GM21619 (cell line): ENCODE data around the gene PLK1.
"Not testable (repeated sequence)": the region's sequence is repeated elsewhere in the genome, so short reads cannot be mapped to it uniquely, and the experiment has no call there.

ENCODE experiments used
- ATAC-seq: cut with Tn5 transposase; IDR thresholded peaks from one replicate; pipeline ENCODE4 v1.9.1; 2021; ENCODE audit not compliant: unreplicated experiment

PLK1 gene

GRCh38 chr16:23706439-23706838, 27.8 kb downstream of the PLK1 start:
- ATAC-seq: no peak

- ATAC-seq: no peak
These were observed 30.8 kb downstream of the PLK1 start for GRCh38 chr16:23709536-23709935.

- ATAC-seq: no peak
These were observed 31.3 kb downstream of the PLK1 start for GRCh38 chr16:23710008-23710407.

GRCh38 chr16:23710504-23710903, 31.8 kb downstream of the PLK1 start:
- ATAC-seq: no peak

- no peak for ATAC-seq
These were observed 33.1 kb downstream of the PLK1 start for GRCh38 chr16:23711785-23712184.

GRCh38 chr16:23712976-23713375, 34.3 kb downstream of the PLK1 start, which contains the start of gene ERN2:
Gene ERN2, minus strand, starts transcription at chr16:23713222. Its CDS starts 35 bp downstream, at chr16:23713187.
- ATAC-seq: no peak

GRCh38 chr16:23716484-23716883, 37.8 kb downstream of the PLK1 start:
- ATAC-seq: no peak

GRCh38 chr16:23722613-23723240, 44.0 kb downstream of the PLK1 start:
- ATAC-seq: not testable (repeated sequence)

- ATAC-seq: no peak
These were observed 45.6 kb downstream of the PLK1 start for GRCh38 chr16:23724096-23724784.

GRCh38 chr16:23724785-23725131, 46.1 kb downstream of the PLK1 start:
- ATAC-seq: no peak

- no peak for ATAC-seq
These were observed 48.0 kb downstream of the PLK1 start for GRCh38 chr16:23726710-23727109.

- no peak for ATAC-seq
These were observed 49.4 kb downstream of the PLK1 start for GRCh38 chr16:23728112-23728477.

- ATAC-seq: no peak
These were observed 51.1 kb downstream of the PLK1 start for GRCh38 chr16:23729503-23730424.

GRCh38 chr16:23734176-23734893, 55.6 kb downstream of the PLK1 start:
- no peak for ATAC-seq

- not testable (repeated sequence) for ATAC-seq
These were observed 58.8 kb downstream of the PLK1 start for GRCh38 chr16:23737423-23738028.

- ATAC-seq: no peak
These were observed 60.8 kb downstream of the PLK1 start for GRCh38 chr16:23739516-23739915.
